HG03175 (cell line): ENCODE data around the gene PPFIA4.

Experiments
- ATAC-seq: cut with Tn5 transposase; IDR thresholded peaks from one replicate; pipeline ENCODE4 v1.9.1; 2021; ENCODE audit warnings: mild to moderate bottlenecking, moderate library complexity; ENCODE audit not compliant: unreplicated experiment

Gene PPFIA4

GRCh38 chr1:203056012-203056411 is 29.7 kb downstream of the PPFIA4 start:
- ATAC-seq = no peak

DNA sequence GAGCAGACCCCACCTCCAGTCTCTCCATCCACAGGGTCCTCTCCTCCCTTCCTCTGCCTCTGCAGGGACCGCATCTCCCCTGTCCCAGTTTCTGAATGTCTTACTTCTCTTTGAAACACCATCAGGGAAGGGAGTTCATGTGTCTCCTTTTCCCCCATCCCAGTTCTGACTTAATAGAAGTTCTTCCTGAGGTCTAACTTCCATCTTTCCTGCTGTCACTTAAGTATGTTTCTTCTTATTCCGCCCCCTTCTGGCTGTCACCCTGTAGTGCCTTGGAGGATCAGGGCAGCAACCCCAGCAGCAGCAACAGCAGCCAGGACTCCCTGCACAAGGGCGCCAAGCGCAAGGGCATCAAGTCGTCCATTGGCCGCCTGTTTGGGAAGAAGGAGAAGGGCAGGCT is 30.2 kb downstream of the PPFIA4 start:
- no peak for ATAC-seq

DNA sequence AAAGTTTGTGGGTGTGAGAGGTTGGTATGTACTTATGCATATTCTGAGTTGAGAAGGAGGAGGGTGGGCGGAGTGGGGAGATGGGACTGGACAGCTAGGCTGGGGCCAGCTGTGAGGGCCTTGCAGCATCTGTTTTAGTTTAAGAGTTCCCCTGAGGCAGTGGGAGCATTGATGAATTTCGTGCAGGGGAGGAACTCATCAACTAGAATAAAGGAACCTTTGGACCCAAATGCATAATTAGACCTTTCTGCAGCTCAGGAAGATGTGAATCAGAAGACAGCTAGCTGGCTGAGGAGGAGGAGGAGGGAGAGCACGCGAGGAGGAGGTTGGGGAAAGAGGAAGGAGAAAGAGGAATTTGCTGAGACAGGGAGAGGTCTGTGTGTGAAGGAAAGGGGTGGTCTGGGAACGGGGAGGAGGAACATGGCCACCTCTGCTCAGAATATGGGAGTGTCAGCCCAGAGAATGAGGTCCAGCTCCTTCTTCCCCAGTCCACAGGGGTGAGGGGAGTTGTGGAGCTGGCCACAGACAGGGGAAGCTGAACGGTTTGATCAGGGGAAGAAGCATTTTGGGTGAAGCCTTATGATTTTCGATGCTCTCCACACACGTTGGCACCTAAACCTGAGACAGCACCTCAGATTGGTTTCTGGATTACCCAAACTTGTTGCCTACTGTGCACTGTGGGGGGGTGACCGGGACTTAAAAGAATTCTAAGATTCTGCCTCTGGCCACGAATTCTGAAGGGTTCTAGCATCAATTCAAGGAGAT is 31.8 kb downstream of the PPFIA4 start:
- no peak for ATAC-seq

DNA sequence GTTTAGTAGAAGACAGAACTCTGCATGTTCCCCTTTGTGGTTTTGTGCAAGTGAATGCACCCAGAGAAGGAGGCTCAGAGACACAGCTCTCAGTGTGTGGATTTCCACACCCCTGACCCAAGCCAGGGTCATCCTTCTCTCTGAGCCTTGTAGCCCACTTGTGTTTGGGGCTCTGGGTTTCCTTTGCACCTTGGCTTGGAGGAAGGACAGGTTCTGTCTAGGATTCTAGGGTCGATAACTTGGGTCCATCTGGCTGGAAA is 32.3 kb downstream of the PPFIA4 start:
- ATAC-seq = no peak

- no peak for ATAC-seq
Measured at GRCh38 chr1:203059485-203059884, 33.2 kb downstream of the PPFIA4 start.

DNA sequence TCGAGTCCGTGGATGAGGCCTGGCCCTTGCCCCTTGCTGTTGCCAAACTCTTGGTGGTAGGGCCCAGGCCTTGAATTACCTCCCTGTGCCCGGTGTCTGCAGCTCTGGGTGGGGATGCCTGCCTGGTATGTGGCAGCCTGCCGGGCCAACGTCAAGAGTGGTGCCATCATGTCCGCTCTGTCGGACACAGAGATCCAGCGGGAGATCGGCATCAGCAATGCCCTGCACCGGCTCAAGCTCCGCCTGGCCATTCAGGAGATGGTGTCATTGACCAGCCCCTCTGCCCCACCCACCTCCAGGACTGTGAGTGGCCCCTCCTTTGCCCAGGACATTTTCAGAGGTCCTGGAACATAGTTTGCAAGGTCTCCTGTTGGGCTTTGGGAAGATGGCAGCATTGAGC is 33.8 kb downstream of the PPFIA4 start:
- no peak for ATAC-seq

DNA sequence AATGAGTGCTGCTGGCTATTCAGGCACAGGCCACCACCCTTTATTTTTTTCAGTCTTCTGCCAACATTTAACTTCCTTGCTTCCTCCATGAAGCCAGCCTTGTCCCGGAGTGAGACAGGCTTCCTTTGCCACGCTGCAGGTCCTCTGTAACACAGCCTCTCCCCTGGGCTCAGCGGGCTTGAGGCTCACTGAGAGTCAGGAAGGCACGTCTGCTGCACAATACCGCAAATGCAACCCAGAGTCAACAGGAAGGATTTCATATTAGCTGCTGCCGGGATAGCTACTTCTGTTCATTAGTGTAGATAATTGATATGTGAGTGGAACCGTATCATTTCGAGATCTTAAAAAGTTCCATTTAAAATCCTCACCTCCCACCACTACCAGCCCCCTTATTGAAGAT is 37.0 kb downstream of the PPFIA4 start:
- no peak for ATAC-seq

- no peak for ATAC-seq
Measured at GRCh38 chr1:203065191-203065590, 38.9 kb downstream of the PPFIA4 start.

- ATAC-seq = no peak
Measured at GRCh38 chr1:203065986-203066385, 39.7 kb downstream of the PPFIA4 start.

DNA sequence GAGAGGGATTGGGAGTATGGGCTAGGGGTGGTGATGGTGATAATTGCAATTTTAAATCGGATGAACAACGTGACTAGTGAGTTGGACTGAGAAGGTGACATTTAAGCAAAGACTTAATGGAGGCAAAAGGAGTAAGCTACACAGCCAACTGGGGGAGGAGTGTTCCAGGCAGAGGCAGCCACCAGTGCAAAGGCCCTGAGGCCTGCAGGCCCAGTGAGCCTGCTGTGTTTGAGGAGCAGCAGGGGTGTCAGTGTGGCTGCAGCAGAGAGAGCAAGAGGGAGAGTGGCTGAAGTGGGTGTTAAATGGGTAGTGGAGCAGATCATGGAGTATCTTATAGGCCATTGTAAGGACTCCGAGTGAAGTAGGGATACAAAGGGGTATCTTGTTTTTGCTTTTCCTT is 40.7 kb downstream of the PPFIA4 start:
- no peak for ATAC-seq

DNA sequence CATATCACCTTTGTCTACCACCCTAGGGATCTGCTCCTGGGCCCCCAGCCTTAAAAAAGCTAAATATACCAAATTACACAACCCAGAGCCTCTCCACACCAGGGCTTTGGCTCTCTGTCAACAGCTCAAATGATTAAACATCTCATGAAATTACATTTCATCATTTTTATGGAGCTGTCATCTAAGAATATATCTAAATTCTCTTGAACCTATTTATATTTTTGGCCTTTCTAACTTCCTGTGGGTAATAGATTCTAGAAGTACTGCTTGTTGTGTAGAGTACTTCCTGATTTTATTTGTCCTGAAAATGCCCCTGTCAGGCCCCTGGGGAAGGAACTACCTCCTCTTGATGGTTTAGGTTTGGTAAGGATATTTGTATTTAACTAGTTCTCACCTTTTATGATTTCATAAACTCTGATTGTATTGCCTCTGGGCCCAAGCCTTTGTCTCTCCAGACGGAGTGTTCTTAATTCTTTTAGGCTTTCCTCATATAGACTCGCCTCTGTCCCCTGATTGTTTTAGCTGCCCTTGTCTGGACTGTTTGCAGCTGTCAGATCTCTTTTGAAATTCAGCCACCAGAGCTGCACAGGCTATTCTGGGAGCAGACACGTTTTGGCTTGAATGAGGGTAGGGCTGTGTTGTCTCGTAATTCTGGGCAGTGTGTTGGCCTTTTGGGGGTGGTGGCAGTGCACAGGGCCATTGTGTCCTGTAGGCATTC is 42.9 kb downstream of the PPFIA4 start:
- ATAC-seq = no peak

DNA sequence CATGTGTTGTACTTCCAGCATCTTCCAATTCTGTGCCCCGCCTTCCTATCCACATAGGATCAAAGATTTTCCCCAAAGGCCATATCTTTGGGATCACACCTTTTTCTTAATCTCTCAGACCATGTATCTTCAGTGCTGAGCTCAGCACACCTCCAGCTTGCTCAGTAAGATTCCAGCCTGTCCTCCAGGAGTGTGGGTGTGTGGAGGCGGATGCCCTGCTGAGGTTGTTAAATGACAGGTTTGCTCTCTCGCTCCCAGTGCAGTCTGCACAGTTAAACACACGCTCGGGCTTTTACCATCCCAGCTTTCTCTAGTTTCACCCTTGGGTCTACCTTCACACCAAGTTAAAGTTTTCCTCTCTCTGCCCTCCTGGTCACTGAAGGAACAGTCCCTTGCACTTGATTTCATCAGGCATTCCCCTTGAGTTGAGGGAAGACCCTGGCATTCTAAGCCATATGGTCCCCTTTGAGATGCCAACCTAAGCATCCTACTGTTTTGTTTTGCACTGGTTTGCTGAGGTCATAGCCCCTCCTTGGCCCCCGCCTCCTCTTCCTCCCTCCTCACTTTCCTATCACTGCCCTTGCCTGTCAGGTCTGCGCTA is 45.8 kb downstream of the PPFIA4 start:
- no peak for ATAC-seq

- ATAC-seq = no peak
Measured at GRCh38 chr1:203072911-203073310, 46.6 kb downstream of the PPFIA4 start.

- no peak for ATAC-seq
Measured at GRCh38 chr1:203073469-203073868, 47.2 kb downstream of the PPFIA4 start.

DNA sequence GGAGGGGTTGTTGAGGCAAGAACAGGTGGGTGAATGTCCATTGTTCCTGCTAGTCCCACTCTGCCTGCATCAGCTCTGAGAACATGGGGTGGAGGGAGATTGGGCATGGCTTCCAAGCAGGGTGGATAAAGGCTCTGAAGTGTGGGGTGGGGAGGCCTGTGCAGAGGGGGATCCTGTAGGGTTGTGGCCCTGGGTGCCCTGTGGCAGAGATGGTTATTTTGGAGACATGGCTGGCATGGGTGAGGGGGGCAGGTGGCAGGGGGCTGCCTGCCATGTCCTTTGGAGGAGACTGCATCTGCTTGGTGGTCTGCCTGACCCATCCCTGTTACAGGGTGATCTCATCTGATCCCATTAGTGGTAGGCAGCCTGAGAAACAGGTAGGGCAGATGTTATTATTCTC is 48.3 kb downstream of the PPFIA4 start:
- no peak for ATAC-seq

DNA sequence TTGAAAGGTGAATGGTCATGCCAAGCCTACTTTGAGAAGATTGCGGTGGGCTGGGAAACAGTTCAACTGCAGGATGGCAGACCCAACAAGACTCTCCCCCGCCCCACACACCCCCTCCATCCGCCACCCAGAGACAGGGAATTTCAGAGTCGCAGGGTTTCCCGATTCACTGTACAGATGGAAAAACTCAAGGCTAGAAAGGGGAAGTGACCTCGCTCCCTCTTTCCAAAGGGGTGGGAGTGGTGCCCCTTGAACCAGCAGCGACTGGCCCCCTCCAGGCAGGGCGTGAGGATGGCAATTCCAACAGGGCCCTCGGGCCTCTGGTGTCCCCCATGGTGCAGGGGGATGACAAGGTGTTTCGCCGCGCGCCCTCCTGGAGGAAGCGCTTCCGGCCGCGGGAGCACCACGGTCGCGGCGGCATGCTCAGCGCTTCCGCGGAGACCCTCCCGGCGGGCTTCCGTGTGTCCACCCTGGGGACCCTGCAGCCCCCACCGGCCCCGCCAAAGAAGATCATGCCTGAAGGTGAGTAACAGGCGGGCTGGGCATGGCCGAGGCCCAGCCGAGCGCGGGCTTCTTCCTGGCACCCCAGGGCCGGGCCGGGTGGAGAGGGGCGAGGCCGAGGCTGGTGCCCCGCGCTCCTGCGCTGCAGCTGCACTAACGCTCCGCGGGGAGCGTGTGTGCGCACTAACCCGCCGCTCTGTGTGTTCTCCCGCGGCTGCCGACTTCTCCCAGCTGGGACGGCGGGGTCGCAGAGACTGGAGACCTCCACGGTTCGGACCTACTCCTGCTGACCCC is 49.1 kb downstream of the PPFIA4 start:
- no peak for ATAC-seq

- ATAC-seq = no peak
Measured at GRCh38 chr1:203076031-203076511, 49.8 kb downstream of the PPFIA4 start.

DNA sequence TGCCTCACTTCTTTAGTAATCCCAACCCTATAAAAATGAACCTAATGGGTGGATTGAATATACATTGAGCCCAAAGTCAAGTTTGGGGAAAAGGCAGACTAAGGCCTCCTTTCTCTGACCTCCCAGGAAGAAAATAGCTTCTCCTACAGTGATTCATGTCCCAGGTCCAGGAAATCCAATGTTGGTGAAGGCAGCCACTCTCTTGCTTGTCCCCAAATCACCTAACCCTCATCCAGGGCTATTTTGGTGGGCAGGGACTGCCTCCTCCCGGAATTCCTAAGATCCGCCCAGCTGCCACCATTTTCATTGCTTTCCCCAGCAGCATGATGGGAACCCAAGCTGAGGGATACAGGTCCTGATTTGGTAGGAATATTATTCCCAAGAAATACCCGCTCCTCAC is 51.1 kb downstream of the PPFIA4 start:
- ATAC-seq = no peak

DNA sequence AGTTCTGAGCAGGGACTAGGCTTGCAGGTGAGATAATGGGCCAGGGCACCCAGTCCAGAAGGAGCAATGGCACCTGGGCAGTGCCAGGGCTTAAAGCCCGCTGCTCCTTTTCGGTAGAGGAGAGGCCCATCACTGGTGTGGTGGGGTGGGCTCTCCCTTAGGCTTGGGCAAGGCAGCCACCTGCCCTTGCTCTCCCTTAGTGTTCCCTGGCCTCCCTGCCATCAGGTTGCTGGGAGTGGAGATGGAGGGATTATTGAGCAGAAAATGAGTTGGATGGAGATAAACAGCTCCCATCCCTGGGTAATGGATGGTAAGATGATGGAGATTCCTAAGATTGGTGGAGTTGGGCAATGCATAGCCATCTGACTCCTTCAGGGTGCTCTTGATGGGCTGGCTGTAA is 51.7 kb downstream of the PPFIA4 start:
- ATAC-seq = no peak

DNA sequence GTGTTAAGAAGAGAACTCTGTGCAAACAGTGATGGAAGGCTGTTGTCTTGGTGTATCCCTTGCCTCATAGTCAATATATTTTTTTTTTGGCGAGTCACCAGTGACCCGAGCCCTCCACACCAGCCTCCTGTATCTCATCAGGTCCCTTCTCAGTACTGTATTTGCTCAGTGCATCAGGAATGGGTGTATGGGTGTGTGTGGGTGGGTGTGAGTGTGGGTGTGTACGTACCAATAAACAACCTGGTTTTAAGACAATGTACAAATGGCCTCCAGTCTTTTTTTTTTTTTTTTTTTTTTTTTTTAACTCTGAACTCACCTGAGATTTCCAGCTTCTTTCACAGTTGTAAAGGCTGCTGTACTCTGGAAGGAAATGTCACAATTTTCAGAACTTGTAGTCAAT is 52.2 kb downstream of the PPFIA4 start:
- no peak for ATAC-seq

GRCh38 chr1:203080456-203080855 is 54.2 kb downstream of the PPFIA4 start:
- ATAC-seq = no peak
